ENCODE data around the gene ZNF592.
A peak's percentile ranks its signal among the peaks of the same experiment; 100 is the strongest.

The ZNF592 gene

GRCh38 chr15:84832448-84833040 is 84.2 kb downstream of the ZNF592 start:
- no peak for DNase-seq

GRCh38 chr15:84833447-84834228 is 85.2 kb downstream of the ZNF592 start:
- no peak for DNase-seq

DNA sequence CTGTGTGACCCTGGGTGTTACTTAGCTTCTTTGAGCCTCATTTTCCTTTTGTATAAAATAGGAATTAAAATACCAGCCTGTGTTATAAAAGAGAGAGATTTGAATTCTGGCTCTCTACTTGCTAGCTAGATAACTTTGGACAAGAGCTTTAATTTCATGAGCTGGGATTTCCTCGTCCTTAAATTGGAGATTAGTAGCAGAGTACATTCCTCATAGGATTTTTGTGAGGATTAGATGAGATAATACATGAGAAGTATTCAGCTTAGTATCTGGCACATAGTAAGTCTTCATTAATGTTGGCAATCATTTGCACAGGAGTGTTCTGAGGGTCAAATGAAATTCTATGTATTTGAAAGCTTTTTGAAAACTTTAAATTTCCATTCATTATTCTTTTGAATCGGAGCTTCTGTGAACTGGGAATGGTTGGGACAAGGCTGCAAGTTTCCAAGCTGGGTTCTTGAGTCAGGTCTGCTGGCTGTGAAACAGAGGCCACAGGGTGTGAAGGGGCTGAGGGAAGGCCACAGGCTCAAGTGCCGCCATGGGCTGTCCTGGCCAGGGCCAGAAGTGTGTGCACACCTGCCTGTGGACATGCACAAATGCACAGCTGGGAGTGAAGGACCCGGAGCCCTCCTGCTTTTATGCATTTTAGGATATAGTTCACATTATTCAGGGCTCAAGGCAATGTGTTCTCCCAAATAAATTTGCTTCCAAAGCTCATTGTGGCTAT is 86.0 kb downstream of the ZNF592 start:
- no peak for DNase-seq

DNA sequence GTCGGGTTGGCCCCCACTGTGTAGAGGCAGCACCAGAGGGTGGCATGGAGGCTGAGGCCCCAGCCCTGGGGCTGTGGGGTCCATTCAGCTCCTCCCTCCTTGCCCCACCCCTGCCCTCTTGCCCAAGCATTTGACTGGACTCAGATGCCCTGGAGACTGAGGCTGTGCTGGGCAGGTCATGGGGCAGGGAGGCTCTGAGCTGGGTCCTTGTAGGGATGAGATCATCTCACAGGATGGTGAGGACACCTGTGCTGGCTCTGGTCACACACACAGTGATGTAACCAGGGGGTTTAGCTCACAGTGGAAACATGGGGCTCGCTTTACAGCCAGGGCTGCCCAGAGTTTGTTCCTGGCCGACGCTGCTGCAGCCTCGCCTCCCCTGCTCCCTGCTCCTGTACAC is 86.6 kb downstream of the ZNF592 start:
- DNase-seq = no peak

DNA sequence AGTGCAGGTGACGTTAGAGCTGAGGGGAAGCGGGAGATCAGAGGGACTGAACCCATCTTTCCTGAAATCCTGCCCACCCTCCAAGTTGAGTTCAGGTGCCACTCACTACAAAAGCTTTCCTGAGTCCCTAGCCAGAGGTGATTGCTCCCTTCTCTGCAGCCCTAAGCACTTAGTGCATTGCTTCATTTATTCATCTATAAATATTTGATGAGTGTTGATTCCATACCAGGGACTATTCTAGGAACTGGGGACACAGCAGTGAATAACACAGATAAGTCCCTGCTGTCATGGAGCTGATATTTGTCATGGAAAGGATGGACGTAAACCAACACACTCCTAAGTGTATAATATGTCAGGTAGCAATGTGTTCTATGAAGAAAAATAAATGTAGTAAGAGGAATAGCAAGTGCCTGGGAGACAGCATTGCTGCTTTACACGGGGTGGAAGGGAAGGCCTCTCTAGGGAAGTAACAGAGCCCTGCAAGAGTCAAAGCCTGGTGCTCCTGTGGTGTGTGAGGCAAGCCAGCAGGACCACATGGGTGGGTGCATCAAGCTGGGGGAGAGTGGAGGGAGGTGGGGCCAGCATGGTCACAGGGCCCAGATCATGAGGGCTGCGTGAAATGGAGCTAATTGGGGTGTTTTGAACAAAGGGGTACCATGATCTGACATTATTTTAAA is 87.4 kb downstream of the ZNF592 start:
- DNase-seq = no peak

GRCh38 chr15:84836844-84837243 is 88.5 kb downstream of the ZNF592 start:
- DNase-seq = no peak

- no peak for DNase-seq
Observed at GRCh38 chr15:84839714-84840113, 91.3 kb downstream of the ZNF592 start.

DNA sequence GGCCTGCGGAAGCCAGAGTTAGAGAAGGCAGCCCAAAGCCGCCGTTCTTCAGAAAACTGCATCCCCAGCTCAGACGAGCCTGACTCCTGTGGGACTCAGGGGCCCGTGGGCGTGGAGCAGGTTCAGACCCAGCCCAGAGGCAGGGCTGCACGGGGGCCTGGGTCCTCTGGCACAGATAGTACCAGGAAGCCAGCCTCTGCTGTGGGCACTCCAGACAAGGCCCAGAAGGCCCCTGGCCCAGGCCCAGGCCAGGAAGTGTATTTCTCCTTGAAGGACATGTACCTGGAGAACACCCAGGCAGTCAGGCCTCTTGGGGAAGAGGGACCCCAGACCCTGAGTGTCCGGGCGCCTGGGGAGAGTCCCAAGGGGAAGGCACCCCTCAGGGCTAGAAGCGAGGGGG is 91.9 kb downstream of the ZNF592 start:
- DNase-seq = no peak

- DNase-seq = no peak
Observed at GRCh38 chr15:84840741-84841429, 92.5 kb downstream of the ZNF592 start.

GRCh38 chr15:84842781-84843180 is 94.4 kb downstream of the ZNF592 start:
- DNase-seq = no peak

DNA sequence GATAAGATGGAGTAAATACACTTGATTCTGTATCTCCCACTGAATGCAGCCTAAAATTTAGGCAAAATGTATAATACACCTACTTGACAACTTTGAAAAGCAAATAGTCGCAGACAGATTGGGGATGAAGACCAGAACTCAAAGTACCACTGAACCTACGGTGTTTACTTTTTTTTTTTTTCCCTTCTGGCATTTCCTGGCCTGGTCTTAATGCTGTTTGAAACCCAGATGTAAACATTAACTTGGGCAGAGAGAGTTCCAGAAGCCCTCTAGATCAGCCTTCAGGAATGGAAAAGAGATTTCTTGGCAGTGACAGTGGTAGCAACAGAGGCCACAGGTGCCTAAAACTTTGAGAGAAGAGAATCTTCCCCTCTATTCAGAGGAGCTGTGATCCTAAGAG is 96.6 kb downstream of the ZNF592 start:
- no peak for DNase-seq

- DNase-seq = peak; percentile 7
Observed at GRCh38 chr15:84845631-84846030, 97.2 kb downstream of the ZNF592 start.

DNA sequence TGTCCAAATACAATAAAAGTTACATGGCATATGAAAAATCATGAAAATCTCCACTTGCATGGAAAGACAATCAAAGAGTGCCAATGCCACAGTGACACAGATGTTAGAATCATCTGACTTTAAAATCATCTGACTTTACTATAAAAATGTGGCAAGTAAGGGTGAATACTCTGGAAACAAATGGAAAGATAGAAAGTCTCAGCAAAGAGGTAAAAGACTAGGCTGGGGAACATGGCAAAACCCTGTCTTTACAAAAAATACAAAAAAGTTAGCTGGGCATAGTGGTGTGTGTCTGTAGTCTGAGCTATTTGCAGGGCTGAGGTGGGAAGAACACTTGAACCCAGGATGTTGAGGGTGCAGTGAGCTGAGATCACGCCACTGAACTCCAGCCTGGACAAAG is 97.9 kb downstream of the ZNF592 start:
- no peak for DNase-seq

- no peak for DNase-seq
Observed at GRCh38 chr15:84847382-84847781, 99.0 kb downstream of the ZNF592 start.

DNA sequence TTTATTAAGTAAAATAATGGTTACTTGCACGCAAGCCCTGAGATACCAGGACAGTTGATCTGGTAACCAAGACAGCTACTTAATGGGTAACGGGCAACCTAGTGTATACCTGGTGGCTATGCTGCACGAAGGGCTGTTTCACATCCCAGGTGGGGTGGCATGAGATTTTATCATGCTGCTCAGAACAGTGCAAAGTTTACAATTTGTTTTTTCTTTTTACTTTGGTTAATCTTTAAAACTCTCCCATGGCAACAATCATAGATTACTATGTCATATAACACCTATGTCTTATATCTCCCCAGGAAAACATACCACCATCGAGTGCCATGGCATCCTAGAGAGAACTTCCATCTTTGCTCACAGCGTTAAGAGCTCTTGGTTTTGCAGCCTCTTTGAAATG is 103.8 kb downstream of the ZNF592 start:
- DNase-seq = no peak

DNA sequence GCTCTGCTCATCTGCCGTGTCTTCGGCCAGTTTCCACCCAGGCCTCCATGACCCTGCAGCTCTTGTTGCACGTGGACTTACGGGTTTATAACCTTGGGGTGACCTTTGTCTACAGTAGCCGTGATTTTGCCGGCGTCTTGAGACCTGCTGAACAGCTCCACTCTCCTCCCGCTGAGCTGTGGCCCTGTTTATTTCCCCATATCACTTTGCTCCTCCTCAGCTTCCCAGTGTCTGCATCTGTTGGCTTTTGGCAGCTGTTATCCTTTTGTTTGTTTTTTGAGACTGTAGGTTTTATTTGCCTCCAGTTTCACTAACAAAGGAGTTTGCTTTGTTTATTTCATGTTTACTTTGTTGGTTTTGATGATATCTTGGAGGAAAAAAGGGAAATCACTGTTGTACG is 106.7 kb downstream of the ZNF592 start:
- no peak for DNase-seq

DNA sequence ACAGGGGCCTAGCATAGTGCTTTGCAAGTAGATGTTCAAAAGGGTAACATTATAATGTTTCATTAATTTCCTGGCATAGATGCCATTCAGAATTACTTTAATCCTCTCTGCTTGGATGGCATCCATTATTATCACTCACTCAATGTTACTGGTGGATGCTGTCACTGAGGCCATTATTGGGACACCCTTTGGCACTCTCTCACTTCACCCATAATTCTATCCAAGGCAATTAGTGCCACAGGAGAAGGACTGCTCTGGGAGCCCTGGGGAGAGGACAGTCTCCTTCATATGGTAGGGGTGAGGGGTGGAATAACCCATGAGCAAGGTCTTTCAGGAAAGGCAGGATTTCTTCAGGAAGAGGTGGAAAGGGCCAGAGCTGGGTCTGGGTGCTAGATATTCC is 107.4 kb downstream of the ZNF592 start:
- no peak for DNase-seq
